ENCODE results near the gene NDUFA8.
"Not testable (repeated sequence)": the region's sequence is repeated elsewhere in the genome, so short reads cannot be mapped to it uniquely, and the experiment has no call there.

Gene NDUFA8

GRCh38 chr9:122120316-122121071, 39.1 kb downstream of the NDUFA8 start:
- no peak for FAIRE-seq

GRCh38 chr9:122119721-122120120, 39.9 kb downstream of the NDUFA8 start:
- no peak for FAIRE-seq

- FAIRE-seq = no peak
Observed at GRCh38 chr9:122119166-122119521, 40.4 kb downstream of the NDUFA8 start.

GRCh38 chr9:122118343-122119165, 41.0 kb downstream of the NDUFA8 start:
- no peak for FAIRE-seq

GRCh38 chr9:122117241-122117640, 42.3 kb downstream of the NDUFA8 start:
- FAIRE-seq = not testable (repeated sequence)

GRCh38 chr9:122116448-122117173, 43.0 kb downstream of the NDUFA8 start:
- no peak for FAIRE-seq

GRCh38 chr9:122116040-122116439, 43.5 kb downstream of the NDUFA8 start:
- FAIRE-seq = no peak

GRCh38 chr9:122115176-122116035, 44.2 kb downstream of the NDUFA8 start:
- FAIRE-seq = no peak

GRCh38 chr9:122113574-122113973, 46.0 kb downstream of the NDUFA8 start:
- FAIRE-seq = no peak

GRCh38 chr9:122112238-122112637, 47.3 kb downstream of the NDUFA8 start:
- FAIRE-seq = no peak

GRCh38 chr9:122111413-122112085, 48.0 kb downstream of the NDUFA8 start:
- FAIRE-seq = no peak

GRCh38 chr9:122110100-122110833, 49.3 kb downstream of the NDUFA8 start:
- FAIRE-seq = no peak

- no peak for FAIRE-seq
Observed at GRCh38 chr9:122109035-122109813, 50.4 kb downstream of the NDUFA8 start.

- no peak for FAIRE-seq
Observed at GRCh38 chr9:122107291-122107805, 52.2 kb downstream of the NDUFA8 start.

GRCh38 chr9:122106576-122106975, 53.0 kb downstream of the NDUFA8 start:
- FAIRE-seq = no peak

GRCh38 chr9:122103985-122104384, 55.6 kb downstream of the NDUFA8 start:
- no peak for FAIRE-seq

GRCh38 chr9:122102156-122102555, 57.4 kb downstream of the NDUFA8 start:
- FAIRE-seq = no peak

GRCh38 chr9:122100756-122101155, 58.8 kb downstream of the NDUFA8 start:
- no peak for FAIRE-seq

GRCh38 chr9:122099271-122099869, 60.2 kb downstream of the NDUFA8 start:
- no peak for FAIRE-seq
